Measurements from ENCODE around the gene NOTCH3.

NOTCH3 gene

DNA sequence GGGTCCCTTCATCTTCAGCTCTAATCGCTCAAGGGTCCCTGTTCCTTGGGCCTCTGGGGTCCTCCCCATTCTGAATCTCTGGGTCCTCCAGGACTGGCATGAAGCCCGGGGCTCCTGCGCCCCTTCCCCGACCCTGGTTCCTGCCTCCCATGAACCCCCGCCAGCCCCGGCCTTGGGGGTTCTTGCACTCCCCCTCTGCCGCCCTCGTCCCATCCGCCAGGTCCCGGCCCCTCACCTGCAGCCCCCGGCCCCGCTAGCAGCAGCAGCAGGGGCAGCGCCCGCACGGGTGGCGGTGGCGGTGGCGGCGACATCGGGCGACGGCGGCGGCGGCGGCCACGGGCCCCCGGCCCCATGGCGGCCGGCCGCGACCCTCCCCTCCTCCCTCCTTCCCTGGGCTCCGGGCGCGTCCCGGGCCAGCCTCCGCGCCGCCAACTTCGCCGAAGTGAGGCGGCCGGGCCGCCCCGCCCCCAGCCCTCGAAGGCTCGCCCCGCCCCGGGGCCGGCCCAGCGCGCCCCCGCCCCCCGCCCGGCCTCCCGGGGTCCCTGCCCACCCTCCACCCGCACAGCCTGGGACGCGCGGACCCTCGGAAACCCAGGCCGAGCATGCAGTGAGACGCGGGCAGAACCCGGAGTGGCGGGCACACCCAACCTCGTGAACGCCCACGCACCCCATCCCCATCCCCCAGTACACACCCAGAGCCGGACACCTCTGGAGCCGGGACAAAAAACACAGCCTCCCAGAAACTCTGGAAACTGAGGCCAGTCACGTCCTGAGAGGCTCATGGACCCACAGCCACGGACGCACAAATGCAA is at the start of gene NOTCH3:
Gene NOTCH3, minus strand, starts transcription at position 443 of the 812 bp plus-strand sequence. Its CDS starts 90 bp downstream, at position 353.
- DNase-seq: no peak

DNA sequence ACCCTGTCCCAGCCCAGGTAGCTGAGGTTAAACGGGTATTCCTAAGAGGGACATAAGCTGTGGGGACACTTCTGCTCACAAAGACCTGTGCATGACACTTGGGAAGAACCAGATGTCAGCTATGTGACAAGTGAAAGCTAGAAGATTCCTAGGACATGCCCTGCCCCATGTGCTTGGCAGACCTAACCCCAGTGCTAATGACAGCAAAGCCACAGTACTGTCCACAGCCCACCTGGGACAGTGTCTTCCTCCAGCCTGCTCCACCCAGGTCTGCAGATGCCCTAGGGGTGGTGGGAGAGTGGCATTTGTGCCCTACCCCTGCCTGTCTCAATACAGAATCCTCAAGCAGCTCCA is 49.8 kb upstream of the NOTCH3 start:
- no peak for DNase-seq

DNA sequence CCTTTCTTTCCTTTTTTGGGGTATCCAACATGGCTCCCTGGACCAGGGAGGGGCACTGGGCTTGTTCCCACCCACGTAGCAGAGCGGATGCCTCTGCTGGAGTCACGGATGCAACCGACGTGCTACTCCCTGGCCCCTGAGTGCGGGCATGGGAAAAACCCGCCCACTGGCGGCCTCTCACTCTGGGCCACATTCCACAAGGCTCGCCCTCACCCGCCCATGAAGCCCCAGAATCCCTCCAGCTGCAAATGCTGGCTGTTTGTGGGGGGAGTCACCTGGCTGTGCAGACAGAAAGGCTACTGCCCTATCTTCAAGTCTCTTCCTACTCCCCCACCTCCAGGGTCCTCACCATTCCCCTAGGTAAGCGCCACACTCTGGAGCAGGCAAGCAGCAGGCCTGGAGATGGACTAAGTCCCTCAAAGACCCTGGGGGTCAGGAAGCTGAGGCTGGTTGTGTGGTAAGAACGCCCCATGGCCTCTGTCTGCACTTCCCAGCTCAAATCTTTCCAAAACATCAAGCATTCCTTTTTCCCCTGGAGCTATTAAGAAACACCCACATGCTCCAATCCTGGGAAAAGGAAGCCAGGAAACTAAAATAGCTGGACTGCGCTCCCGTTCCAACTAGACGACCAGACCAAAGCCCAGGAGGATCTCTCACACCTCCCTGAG is 49.3 kb upstream of the NOTCH3 start:
- DNase-seq: no peak

DNA sequence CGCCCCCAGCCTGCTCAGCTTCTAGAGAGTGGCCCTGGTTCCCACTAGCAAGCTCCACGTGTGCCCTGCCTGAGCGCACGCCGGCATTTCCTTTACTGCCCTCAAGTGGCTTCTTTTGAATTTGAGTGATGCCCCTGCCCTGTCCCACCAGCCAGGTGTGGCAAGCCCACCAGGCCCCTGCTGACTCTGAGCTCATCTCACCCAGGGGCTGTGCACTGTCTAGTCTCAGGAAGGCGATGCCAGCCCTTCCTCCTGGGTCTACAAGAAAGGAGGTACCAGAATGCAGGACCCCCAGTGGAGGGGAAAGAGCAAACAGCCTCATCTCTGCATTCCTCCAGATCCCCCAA is 48.7 kb upstream of the NOTCH3 start:
- no peak for DNase-seq

DNA sequence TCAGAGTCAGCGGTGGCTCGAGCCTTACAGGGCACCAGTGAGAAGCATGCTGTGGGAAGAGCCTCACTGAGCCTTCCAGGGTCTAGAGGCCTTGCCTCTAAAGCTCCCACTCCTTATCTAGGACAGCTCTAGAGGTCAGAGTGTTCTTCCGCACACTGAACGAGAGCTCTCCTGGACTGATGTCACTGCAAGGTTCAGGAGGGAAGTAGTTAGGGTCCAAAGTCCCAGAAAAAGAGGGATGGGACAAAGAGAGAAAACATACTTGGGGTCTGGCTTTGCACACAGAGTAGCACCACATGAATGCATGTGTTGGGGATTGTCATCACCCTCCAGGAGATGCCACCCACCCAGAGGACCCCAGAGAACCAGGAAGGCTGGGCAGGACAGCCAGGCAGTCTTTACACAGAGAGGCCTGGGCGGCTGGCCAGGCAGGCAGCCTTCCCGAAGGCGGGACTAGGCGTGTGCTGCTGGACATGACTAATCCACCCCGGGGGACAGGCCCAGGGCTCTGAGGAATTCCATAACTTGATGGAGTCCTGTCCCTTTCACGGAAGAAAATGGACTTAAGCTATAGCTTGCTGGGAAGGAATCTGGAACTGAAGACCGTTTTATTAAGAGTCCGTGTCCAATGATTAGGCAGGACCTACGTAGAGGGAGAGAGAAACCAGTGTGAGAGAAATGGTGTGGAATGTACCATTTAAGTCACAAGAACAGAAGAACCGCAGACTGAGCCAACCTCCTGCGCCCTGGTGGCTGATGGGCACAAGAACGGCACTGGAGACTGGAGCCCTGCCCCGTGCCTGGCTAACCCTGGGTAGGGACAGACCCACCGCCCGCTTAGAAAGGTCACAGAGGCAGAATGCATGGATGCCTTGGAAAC is 48.1 kb upstream of the NOTCH3 start:
- DNase-seq: no peak

DNA sequence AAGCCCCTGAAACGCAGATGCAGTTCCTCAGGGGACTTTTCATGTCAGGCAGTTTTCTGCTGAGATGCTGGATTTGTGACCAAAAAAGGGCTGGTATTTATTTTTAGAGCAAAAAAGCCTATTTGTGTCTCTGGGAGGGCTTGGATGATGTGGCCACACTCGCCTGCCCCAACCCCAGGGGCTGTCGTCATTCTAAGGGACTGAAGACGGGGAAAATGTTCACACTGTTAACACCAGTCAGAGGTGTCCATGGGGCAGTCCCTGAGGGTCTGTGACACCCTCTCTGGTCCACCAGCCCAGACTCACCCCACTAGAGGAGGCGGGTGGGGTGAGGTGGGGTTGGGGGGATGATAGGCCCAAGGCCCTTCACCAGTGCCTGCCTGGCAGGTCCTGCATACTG is 47.3 kb upstream of the NOTCH3 start:
- DNase-seq: no peak

DNA sequence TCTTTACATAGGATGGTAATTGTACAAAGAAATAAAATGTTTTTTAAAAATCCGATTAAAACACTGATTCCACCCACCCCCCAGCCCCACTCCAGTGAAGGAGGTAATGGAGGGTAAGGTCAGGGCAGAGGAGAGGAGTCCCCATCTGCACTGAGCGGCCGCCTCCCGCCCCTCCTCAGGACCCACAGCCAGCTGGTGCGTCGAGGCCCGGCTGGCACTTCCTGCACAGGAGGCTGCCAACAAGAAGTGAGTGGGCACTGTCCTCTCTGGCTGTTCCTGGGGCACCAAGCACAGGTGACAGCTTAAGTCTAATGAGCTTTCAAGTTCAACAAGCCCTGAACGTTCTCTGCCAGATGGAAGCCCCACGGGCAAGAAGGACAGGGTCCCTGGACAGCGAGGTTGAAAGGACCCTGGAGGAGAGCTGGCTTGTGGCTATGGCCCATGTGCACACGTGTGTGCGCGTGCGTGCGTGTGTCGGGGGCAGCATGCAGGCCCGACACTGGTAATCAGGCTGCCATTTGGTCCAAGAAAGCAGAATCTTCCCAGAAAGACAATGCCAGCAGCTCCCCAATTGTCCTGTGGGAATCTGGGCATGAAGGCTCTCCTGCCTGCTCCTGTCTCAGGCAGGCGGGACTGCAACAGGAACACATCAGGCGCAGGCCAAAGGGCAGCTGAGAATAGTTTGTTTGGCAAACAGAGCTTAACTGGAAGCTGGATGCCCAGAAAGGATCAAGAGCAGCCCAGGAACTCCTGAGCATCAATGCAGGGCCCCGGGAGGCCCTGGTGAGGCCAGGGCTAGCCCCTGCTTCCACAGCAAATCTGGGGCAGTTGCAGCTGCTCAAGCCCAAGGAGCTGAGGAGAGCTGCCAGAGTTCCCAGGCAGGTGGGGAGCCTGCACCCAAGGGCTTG is 46.6 kb upstream of the NOTCH3 start:
- no peak for DNase-seq

DNA sequence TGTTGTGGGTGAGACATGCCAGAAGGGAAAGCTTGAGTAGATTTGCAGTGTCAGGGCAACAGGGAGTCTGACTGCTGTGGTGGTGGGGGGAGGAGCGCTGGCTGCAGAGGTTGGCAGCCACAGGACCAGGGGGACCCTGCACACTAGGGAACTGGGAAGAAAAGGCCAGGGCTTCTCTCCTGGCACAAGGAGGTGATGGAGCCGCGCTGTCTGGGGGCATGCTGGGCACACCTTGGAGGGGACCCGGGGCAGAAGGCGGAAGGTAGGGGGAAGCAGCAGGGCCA is 45.3 kb upstream of the NOTCH3 start:
- DNase-seq: no peak

DNA sequence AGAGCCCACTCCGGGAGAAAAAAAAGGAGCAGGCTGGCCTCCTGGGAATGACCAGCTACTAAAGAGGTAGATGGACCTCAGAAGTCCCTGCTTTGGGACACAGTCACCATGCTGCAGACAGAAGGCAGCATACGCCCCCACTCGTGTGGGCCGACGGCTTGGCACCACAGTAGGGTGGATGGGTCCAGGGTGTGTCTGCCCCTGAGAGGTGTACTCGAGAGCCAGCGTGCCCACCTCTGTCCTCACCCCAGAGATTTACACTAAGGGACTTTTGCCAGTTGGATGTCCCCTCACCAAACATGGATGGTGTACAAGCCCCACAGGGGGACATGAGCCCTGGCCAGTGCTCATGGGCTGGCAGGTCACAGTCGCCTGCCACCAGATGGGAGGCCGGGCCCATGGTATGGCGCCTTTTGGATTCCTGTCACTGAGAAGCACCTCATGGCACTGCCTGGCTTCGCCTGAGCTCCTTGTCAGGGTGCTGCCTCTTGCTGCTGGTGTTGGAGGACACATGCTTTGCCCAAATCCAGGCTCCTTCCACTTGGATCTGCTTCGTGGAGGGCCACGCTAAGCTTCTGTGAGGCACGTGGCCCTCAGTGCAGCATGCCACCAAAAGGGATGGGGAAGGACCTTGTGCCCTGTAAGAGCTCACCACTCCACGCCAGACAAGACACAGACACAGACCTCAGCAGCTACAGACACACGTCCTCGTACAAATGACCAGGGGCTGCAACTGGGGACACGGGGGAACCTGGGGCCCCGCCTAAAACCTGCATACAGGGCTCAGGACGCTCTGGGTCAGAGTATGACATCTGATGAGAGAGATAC is 44.8 kb upstream of the NOTCH3 start:
- no peak for DNase-seq

DNA sequence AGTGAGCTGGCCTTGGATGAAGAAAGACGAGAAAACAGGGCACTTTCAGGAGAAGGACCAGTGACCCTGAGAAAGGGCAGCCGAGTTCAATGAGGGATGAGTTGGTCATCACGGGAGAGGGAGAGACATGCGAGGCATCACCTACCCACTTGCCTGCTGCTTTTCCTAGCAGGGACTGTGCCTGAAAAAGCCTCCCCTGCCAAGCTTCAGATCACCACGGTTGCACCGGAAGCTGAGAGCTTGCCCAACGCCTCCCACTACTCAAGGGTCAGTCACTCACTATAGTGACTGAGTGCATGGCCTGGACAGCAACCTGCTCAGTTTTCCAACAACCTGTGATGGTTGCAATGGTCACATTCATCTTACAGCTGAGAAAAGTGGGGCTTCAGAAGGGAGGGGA is 44.0 kb upstream of the NOTCH3 start:
- DNase-seq: no peak

DNA sequence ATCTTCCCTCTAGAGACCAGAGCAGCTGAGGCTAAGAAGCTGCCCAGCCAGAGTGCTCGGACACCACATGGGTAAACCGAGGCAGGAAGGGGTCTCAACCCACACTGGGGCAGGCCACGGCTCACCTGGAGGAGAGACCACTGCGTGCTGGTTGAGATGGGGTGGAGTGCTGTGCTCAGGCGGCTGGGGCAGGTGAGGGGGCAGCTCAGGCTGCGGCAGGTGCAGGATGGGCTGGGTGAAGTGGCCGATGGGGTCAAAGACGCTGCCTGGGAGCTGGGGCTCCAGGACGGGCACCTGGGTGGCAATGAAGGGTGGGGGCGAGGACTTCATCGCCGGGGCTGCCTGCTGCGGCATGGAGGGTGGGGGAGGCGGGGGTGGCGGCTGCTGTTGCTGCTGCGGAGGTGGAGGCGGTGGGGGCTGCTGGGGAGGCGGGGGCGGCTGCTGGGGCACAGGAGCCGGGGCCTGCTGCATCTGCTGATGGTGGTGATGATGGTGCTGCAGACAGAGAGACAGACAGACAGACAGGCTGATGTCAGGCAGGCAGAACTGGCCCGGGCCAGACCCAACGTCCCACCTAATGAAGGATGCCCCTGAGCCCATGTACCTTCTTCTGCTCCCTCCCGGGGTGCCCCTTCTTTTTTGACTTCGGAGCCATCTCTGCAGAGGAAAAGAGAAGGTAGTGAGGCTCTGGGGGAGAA is 43.5 kb upstream of the NOTCH3 start:
- DNase-seq: no peak

DNA sequence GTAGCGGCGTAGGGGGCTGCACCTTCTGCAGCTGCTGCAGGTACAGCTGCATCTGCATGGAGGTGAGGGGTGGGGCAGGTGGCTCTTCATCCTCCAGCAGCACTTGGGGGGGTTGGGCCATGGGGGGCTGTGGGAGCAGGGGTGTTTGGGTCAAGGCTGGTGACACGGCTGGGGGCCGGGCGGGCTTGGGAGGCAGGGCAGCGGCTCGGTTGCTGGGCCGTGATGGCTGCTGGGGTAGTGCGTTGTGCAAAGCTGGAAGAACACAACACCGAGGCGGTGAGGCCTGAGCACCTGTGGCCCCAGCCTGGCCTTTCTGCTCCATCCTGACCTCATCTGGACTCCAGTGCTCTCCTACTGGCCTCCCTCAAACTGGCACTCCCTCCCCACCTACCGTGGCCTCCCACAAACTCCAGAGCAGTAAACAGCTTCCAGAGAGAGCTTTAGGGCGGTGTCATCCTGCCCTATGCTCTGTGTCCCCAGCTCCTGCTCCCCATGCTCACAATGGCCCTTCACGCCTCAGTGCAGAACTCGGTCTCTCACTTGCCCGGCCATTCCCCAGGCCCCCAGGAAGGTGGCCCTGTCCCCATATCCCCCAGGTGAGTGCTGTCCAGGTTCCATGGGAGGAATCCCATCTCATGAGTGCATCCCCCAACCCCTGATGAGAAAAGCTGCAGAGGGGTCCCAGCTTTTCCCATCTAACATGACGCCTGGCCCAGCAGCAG is 42.6 kb upstream of the NOTCH3 start:
- no peak for DNase-seq

DNA sequence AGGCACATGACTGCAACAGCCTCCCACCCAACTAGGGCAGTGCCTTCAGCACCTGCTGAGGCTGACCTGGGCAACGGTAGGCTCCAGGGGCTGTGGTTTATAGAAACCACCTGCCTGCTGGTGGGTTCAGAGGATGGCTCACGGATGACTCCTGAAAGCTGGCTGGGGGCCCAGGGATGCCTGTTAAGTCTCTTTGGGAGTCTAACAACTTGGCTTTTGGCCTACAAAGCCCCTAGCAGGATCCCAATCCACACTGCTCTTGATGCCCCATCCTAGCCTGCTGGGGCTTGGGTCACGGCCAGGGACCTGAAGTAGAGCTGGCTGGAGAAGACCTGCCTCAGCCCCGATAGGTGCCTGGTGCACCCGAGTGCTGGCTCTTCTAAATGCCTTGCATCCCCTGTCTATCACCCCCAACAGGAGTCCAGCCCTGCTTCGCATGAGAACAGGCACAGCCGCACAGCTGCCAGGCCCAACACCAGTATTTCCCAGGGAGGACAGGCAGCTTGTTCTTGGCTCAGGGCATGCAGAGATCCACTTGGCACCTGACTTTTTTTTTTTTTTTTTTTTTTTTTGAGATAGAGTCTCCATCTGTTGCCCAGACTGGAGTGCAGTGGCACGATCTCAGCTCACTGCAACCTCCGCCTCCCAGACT is 40.6 kb upstream of the NOTCH3 start:
- DNase-seq: peak; percentile 27

DNA sequence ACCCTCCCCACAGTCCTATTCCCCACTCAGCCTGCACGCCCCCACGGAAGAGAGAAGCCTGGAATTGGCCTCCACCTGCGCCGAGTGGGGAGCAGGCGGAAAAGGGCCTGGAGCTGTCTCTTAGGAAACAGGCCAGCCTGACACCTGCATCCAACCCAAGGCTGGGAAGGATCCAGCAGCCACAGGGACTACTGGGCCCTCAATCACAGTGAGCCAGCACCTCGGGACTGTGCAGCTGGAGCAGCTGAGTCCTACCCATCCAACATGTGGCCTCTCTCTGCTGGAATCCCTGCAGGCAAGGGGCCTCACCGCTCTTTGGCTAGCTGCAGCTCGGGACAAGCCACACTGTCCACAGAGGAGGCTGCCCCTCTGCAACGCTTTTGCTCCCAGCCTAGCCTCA is 39.7 kb upstream of the NOTCH3 start:
- no peak for DNase-seq

DNA sequence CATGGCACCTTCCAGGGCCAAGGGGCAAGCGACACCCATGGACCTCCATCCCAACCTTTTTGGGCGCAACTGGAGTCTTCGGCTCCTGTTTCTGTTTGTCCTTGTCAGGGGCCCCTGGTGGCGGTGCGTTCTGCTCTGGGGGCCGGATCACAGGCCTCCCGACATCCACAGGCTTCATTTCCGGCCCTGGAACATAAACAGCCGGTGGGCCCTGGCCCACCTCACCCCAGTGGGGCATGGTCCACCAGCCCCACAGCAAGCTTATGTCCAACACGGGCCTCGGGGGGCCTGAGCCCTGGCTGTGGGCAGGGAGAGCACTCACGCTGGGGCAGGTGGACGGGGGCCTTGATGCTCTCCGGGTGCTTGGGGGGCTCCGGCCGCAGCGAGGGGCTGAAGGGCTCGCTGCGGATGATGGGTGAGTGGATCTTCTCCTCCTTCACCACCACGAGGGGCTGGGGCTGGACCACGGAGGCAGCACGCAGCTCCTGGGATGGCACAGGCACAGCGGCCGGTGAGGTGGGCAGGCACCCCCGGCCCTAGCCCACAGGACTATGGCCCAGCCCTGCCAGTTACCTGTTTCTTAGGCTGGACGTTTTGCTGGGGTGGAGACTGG is 38.6 kb upstream of the NOTCH3 start:
- no peak for DNase-seq

DNA sequence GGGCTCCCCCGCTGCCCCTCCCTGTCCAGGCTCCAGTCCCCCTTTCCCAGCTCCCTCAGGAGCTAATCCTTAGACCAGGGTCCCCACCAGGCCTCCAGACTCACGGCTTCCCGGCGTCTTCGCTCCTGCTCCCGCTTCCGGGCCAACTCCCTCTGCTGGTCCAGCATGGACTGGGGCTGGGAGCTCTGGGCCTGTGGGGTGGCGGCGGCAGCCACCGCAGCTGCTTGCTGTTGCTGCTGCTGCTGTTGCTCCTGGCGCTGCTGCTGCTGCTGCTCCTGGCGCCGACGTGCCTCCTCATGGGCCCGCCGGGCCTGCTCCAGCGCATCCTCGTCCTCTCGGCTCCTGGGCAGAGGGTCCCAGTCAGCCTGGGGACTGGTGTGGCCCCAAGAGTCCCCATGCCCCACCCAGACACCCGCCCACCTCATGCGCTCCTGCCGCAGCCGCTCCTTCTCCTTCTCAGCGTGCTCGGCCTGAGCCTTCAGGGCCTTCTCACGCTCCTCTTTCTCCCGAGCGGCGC is 37.9 kb upstream of the NOTCH3 start:
- DNase-seq: no peak

DNA sequence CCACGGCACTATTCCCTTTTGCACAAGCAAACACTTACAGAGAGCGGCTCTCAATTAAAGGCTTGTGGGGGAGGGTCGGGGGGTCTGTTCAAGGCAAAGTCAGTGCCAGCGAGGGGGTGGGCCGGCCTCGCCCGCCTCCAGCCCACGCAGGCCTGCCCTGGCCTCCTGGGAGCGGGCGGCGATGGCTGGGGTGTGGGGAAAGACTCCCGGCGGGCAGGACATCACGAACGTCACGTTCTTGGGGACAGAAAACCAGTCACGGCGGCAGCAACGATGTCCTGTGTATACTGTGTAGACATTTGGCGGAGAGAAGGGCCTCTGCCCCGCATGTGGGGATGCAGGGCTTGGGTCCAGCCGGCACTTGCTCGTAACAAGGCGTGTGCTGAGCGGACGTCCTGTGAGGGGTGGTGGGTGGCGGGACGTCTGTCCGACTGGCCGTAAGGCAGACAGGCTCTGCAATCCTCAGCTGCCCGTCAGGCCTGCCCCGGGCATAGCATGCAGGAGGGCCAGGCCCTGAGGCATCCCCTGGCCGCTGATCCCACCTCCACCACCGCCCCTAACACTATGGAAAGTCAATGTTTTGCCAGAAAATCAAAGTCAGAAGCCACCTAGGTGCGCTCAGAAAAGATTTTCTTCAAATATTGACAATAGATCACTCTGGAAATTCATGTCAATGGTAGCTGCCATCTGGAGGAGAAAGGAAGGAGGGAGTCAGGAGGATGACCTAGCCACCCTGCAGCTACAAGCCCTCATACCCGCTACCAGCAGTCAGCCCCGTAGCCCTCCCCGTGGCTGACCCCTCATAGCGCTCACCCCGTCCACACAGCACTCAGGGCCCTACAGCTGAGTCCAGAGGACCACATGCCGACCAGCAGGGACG is 37.2 kb upstream of the NOTCH3 start:
- DNase-seq: no peak

DNA sequence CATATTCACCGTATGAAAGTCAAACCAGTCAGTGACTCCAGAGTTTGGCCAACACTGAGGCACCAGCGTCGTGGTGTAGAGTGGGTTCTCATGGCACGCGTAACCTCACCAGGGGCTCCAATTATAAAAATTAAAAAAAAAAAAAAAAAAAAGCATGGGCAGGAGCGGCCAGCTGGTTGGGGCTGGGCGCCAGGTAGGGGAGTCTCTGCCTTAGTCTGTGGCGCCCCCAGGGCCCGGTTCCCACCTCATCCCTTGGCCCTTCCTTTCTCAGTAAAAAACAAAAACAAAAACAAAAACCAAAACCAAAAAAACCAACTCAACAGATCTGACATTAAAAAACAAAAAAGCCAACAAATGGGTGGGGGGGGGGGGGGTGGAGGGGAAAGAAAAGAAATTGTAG is 36.1 kb upstream of the NOTCH3 start:
- no peak for DNase-seq
